Measurements from ENCODE around the gene CFAP58. TPM values are rescaled to one million over a fixed set of nuclear protein-coding genes. Genes with fewer than 3 reads are reported as not detected.

Gene CFAP58
- total and polyA plus RNA-seq, 2 of the 13 experiments (the other 11 are each of a cell fraction or from before 2014, with no cell fraction given): 0.03 TPM; not detected in 1

DNA sequence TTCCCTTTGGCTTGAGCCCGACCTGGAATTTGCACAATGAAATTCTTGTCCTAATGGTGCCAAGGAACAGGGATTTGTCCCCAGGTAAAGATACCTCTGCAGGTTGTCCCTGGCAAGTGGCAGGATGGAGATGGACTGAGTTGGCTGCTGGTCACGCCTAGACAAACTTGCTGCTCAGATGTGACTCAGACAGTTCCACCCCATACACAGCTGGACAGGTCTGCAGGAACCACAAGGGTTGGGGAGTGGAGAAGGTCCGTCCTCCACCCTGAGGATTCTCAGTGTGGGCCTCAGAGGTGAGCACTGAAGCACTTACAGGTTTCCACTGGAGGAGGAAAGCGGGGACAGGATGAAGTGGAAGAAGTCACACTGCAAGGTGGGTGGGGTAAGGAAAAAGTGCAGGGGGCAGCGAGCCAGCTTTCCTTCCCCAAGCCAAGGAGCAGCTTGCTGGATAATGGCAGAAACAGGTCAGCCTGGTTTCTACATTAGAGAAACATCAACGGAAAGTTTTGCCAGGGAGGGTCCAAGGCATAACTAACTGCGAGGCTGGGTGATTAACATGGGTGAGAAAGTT, 35.8 kb upstream of the CFAP58 start:
- in situ Hi-C loops (cut with HindIII; ENCODE audit: extremely low pct_ligation_motif_present, low pct_unique_long_range_greater_than_20kb): no loop called here
- no peak overlapping the region for H3K27ac ChIP-seq (ENCODE audit: extremely low read length, insufficient read depth, low read length)
- ATAC-seq: no peak

More for the DNA sequence above, 35.8 kb upstream of the CFAP58 start:
- Histone ChIP-seq H3K9ac (ENCODE audit: insufficient read depth, low read depth, low read length) (no peak overlapping the region), H3K4me2 (ENCODE audit: low read depth, low read length) (no peak overlapping the region), H3K27me3 (ENCODE audit: control insufficient read depth in 1 of 2, insufficient read depth in 2 of 2, low read length in 2 of 2) (no peaks in the 10 kb centered on the region), H3K36me3 (replicated peaks in 1 of 2; ENCODE audit: control insufficient read depth in 1 of 2, insufficient read depth in 2 of 2, low read length in 2 of 2) (peaks cover 8 to 10% of the 10 kb centered on the region in 2 experiments; a peak in 4 of 5 replicates), H3K4me1 (ENCODE audit: insufficient read depth, low read length) (no peaks in the 10 kb centered on the region), H2AFZ (ENCODE audit: low read length) (no peak overlapping the region), H3K9me3 (ENCODE audit: low read length) (no peaks in the 10 kb centered on the region), H3K4me3 (replicated peaks in 1 of 3; ENCODE audit: insufficient read depth in 1 of 3, low read depth in 2 of 3, low read length in 3 of 3) (no peak overlapping the region), H4K20me1 (ENCODE audit: insufficient read depth, low read length) (0 out of 2 replicates have a peak, but pooled peaks cover 3% of the 10 kb centered on the region), H3K79me2 (ENCODE audit: insufficient read depth, low read length) (no peaks in the 10 kb centered on the region)
- intact Hi-C loops (cut with micrococcal nuclease; ENCODE audit: unreplicated experiment): no loop called here
- ChIA-PET POLR2A (no interaction called here), CTCF (ENCODE audit: low intra/inter-chr PET ratio, low total read pairs) (no interaction called here)
- WGBS (ENCODE audit: low lambda C conversion rate): 89% methylated on average over 7 of the region's 7 CpGs
- no peak for FAIRE-seq
- TF ChIP-seq, protein P1, sequence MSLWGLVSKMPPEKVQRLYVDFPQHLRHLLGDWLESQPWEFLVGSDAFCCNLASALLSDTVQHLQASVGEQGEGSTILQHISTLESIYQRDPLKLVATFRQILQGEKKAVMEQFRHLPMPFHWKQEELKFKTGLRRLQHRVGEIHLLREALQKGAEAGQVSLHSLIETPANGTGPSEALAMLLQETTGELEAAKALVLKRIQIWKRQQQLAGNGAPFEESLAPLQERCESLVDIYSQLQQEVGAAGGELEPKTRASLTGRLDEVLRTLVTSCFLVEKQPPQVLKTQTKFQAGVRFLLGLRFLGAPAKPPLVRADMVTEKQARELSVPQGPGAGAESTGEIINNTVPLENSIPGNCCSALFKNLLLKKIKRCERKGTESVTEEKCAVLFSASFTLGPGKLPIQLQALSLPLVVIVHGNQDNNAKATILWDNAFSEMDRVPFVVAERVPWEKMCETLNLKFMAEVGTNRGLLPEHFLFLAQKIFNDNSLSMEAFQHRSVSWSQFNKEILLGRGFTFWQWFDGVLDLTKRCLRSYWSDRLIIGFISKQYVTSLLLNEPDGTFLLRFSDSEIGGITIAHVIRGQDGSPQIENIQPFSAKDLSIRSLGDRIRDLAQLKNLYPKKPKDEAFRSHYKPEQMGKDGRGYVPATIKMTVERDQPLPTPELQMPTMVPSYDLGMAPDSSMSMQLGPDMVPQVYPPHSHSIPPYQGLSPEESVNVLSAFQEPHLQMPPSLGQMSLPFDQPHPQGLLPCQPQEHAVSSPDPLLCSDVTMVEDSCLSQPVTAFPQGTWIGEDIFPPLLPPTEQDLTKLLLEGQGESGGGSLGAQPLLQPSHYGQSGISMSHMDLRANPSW (CRISPR knock-in tag; IDR thresholded peaks at IDR 0.05; ENCODE audit: borderline replicate concordance): no peak
- TF ChIP-seq, protein P2, sequence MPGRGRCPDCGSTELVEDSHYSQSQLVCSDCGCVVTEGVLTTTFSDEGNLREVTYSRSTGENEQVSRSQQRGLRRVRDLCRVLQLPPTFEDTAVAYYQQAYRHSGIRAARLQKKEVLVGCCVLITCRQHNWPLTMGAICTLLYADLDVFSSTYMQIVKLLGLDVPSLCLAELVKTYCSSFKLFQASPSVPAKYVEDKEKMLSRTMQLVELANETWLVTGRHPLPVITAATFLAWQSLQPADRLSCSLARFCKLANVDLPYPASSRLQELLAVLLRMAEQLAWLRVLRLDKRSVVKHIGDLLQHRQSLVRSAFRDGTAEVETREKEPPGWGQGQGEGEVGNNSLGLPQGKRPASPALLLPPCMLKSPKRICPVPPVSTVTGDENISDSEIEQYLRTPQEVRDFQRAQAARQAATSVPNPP (CRISPR knock-in tag; IDR thresholded peaks at IDR 0.05): no peak
- BruUV-seq (replicated peaks): no TSS peak
- DNase-seq (ENCODE audit: low spot score): no peak
